D341Med (cell line): ENCODE measurements around the gene GRB2.
"Not testable (repeated sequence)": the region's sequence is repeated elsewhere in the genome, so short reads cannot be mapped to it uniquely, and the experiment has no call there.

Source experiments
- DNase-seq: peaks from one replicate; pipeline ENCODE4 v3.0.0; 2012; ENCODE audit warnings: low spot score

GRB2 gene

GRCh38 chr17:75285123-75285522, 120.4 kb downstream of the GRB2 start:
- no peak for DNase-seq

GRCh38 chr17:75280189-75280588, 125.3 kb downstream of the GRB2 start:
- DNase-seq = not testable (repeated sequence)

GRCh38 chr17:75277664-75278071, 127.8 kb downstream of the GRB2 start:
- no peak for DNase-seq

- DNase-seq = no peak
These were observed 131.3 kb downstream of the GRB2 start for GRCh38 chr17:75273977-75274708.

GRCh38 chr17:75272848-75273184, 132.7 kb downstream of the GRB2 start:
- DNase-seq = no peak

- peak; percentile 55 for DNase-seq
These were observed 133.3 kb downstream of the GRB2 start for GRCh38 chr17:75271955-75272847.

GRCh38 chr17:75271233-75271954, 134.1 kb downstream of the GRB2 start:
- peak; percentile 100 for DNase-seq

- DNase-seq = no peak
These were observed 134.6 kb downstream of the GRB2 start, which contains the start of gene MIF4GD for GRCh38 chr17:75270966-75271232. MIF4GD (minus strand) TSS chr17:75271231; CDS start chr17:75270195, 1,036 bp downstream.

GRCh38 chr17:75270218-75270965, 135.1 kb downstream of the GRB2 start:
- peak; percentile 90 for DNase-seq

- no peak for DNase-seq
These were observed 135.6 kb downstream of the GRB2 start for GRCh38 chr17:75269844-75270217.
